HG03135 (cell line): ENCODE results near the gene COA5.

Experiments used
- ATAC-seq: cut with Tn5 transposase; IDR thresholded peaks from one replicate; pipeline ENCODE4 v1.9.1; 2021; ENCODE audit warnings: mild to moderate bottlenecking, moderate library complexity; ENCODE audit not compliant: unreplicated experiment

Gene COA5

DNA sequence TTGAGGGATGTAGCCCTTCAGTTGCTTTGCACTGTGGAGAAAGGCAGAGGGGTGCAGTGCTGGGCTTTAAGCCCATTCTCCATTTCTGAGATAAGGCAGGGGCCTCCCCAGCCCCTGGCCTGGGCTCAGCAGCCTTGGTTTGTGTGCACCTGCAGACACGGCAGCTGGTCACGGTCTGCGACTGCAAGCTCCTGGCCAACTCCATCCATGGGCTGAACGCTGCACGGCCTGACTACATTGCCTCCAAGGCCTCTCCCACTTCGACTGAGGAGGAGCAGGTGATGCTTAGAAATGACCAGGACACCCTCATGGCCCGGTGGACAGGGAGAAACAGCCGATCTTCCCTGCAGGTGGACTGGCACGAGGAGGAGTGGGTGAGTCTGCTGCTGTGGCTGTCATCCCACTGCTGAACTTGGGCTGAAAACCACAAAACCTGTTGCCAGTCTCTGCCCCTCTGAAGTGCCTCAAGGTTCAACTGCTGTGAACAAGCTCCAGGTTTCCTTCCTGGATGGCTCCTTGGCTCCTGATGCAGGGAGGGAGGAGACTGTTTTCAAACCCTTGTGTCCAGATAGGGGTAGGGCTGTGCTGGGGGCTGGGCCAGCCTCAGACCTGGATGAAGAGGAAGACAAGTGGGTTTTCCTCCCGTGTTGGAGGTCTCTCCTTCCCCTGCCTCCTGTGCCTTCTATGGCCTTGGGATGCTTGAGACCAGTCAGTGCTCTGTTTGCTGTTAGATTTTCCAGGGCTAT, 54.0 kb downstream of the COA5 start:
- no peak for ATAC-seq

DNA sequence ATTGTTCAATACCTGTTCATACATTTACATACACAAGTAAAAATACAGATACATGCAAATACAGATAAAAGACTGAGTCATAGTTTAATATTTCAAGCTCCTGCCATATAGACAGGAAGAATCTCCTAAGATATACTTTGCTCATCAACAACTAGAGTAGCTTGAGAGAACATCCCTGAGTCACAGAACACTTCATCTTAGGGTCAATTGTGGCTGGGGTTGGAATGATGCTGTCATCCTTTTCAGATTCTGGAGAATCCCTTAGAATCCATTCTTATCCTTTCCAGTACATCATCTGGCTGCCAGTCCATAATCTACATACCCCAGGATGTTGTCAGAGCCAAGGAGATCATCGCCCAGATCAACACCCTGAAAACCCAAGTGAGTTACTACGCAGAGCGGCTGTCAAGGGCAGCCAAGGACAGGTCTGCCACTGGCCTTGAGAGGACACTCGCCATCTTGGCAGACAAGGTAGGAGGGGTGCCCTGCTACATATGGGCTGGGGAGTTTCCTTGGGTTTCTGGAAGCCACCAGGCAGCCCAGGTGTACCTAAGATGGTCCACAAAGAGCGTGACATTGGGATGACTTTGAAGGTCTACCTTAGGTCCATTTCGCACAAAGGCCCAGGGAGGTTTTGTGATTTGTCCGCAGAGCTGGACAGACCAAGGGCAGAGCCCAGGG, 55.7 kb downstream of the COA5 start:
- no peak for ATAC-seq

DNA sequence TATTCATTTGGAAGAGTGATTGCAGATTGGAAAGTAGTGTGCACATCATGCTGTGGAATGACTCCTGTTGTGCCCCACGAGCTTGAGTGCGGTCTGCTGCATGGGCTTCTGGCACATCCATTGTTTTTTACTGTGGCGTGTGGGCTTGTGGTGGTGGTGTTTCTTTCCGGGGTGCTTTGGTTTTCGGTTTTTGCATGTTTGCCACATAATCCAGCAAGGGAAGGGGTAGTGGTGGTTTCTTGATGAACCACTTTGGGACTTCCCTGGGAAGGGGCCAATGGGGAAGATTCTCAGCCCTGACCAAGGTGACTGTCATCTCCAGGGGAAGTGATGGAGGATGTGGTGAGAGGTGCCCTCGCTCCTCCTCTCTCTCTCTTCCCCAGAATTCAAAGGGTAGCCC, 57.0 kb downstream of the COA5 start:
- no peak for ATAC-seq

DNA sequence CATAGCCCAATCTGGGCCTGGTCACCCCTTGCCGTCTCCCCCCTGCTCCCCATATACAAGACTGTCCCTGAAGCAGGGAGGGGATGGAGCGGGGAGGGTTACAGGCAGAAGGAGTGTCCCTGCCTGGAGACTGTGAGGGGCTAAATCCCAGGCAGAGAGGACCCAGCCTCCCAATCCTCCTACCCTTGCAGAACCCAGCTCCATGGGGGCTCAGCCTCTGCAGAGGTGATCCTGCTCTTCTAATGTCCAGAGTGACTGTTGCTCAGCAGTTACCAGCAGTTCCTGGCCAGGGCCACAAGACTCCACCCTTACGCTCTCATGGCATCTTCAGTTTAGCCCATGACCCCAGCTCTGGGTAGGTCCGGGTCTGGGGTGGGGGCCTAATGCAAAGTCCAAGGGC, 58.1 kb downstream of the COA5 start:
- ATAC-seq, result no peak
